Hypothalamus (tissue), 51 donors: ENCODE results near the gene ERP27.

Experiments
- DNase-seq, 51 donors: peaks; one replicate each; lab custom pipeline; 2025; lab: John Stamatoyannopoulos, UW

ERP27 gene

GRCh38 chr12:14938301-14938700 lies at the start of gene ERP27:
Gene ERP27, minus strand, starts transcription at chr12:14938537. Its CDS starts 29 bp downstream, at chr12:14938508.
- DNase-seq = no peak

- DNase-seq = no peak
Measured at GRCh38 chr12:14988035-14988434, 49.7 kb upstream of the ERP27 start.

- no peak for DNase-seq
Measured at GRCh38 chr12:14986449-14986848, 48.1 kb upstream of the ERP27 start.

GRCh38 chr12:14984766-14985285 lies 46.5 kb upstream of the ERP27 start:
- no peak for DNase-seq

- DNase-seq = no peak
Measured at GRCh38 chr12:14984036-14984435, 45.7 kb upstream of the ERP27 start.

GRCh38 chr12:14982991-14983390 lies 44.7 kb upstream of the ERP27 start:
- no peak for DNase-seq

- no peak for DNase-seq
Measured at GRCh38 chr12:14982562-14982961, 44.2 kb upstream of the ERP27 start.

GRCh38 chr12:14981049-14981448 lies 42.7 kb upstream of the ERP27 start:
- DNase-seq = no peak

GRCh38 chr12:14979468-14979867 lies 41.1 kb upstream of the ERP27 start:
- no peak for DNase-seq

- DNase-seq = no peak
Measured at GRCh38 chr12:14976658-14977057, 38.3 kb upstream of the ERP27 start.

GRCh38 chr12:14975457-14975856 lies 37.1 kb upstream of the ERP27 start:
- no peak for DNase-seq

- no peak for DNase-seq
Measured at GRCh38 chr12:14974633-14975032, 36.3 kb upstream of the ERP27 start.

- no peak for DNase-seq
Measured at GRCh38 chr12:14972816-14973215, 34.5 kb upstream of the ERP27 start, which contains the start of gene PDE6H. Gene PDE6H, plus strand, starts transcription at chr12:14973042. Its CDS starts 4,971 bp downstream, at chr12:14978013.

GRCh38 chr12:14970473-14970872 lies 32.1 kb upstream of the ERP27 start:
- no peak for DNase-seq

- no peak for DNase-seq
Measured at GRCh38 chr12:14968478-14968877, 30.1 kb upstream of the ERP27 start.

- DNase-seq = no peak
Measured at GRCh38 chr12:14965221-14965620, 26.9 kb upstream of the ERP27 start.

GRCh38 chr12:14964406-14964805 lies 26.1 kb upstream of the ERP27 start:
- no peak for DNase-seq

GRCh38 chr12:14963520-14963919 lies 25.2 kb upstream of the ERP27 start:
- no peak for DNase-seq

- no peak for DNase-seq
Measured at GRCh38 chr12:14962797-14963196, 24.5 kb upstream of the ERP27 start.

GRCh38 chr12:14962153-14962539 lies 23.8 kb upstream of the ERP27 start:
- no peak for DNase-seq

GRCh38 chr12:14961466-14962152 lies 23.3 kb upstream of the ERP27 start, which contains the start of gene ARHGDIB:
Gene ARHGDIB, minus strand, starts transcription at chr12:14961601. Its CDS starts 10,889 bp downstream, at chr12:14950712.
- no peak for DNase-seq
